Nucleus accumbens (tissue), 56 donors: Measurements from ENCODE around the gene KATNAL1.
"Not testable (repeated sequence)": the region's sequence is repeated elsewhere in the genome, so short reads cannot be mapped to it uniquely, and the experiment has no call there.

Source experiments
- DNase-seq, 56 donors: peaks; one replicate each; lab custom pipeline; 2025; lab: John Stamatoyannopoulos, UW

The KATNAL1 gene

DNA sequence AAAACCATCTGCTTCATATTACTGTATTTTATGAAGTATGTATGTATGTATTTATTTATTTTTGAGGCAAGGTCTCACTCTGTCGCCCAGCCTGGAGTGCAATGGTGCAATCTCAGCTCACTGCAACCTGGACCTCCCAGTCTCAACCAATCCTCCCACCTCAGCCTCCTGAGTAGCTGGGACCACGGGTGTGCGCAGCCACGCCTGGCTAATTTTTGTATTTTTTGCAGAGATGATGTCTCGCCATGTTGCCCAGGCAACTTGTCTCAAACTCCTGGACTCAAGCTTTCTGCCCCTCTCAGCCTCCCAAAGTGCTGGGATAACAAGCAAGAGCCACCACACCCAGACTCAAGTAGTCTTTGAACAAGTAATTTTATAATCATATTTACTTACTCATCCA, 5.5 kb downstream of the KATNAL1 start:
- DNase-seq: no peak

GRCh38 chr13:30300596-30300995, 6.8 kb downstream of the KATNAL1 start:
- DNase-seq: no peak

DNA sequence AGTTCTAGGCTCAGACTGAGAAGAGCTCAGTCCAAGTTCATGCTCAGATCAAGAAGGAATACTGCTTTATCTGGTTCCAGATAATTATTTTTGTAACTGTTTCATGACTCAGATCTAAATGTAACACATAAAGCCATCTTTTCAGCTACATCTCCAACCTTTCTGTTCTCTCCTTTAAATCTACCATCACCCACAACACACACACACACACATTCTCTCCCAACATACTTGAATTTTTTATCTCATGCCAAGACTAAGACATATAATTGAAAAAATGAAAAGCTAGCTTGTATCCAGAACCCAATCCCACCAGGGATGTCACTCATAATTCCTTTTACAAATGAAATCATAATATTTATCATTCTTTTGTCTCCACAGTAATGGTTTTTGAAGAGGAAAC, 7.6 kb downstream of the KATNAL1 start:
- DNase-seq: no peak

GRCh38 chr13:30295116-30295515, 12.2 kb downstream of the KATNAL1 start:
- no peak for DNase-seq

DNA sequence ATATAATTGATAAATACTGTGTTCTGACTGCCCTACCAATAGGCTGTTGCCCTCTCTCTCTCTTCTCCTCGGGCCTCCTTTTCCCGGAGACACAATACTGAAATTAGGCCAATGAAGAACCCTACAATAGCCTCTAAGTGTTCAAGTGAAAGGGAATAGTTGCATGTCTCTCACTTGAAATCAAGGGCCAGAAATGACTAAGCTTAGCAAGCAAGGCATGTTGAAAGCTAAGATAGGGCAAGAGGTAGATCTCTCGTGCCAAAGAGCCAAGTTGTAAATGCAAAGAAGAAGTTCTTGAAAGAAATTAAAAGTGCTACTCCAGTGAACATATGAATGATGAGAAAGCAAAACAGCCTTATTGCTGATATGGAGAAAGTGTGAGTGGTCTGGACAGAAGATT, 13.3 kb downstream of the KATNAL1 start:
- no peak for DNase-seq

DNA sequence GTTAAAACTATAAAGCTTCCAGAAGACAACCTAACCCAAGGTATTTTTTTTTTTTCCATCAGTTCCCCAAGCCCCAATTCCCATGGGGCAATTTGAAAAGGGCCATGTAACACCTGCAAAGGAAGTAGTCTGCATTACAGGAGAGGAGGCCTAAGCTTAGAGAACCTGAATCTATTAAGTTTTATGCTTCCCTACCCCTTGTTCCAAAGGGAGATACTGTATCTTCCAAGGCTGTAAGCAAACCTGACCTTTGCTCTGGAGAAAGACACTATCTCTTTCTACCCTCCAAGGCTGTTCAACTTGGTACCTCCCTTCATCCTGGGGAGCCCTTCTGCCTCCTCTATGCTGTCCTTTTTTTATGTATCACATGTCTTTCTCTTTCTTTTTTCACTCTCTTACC, 15.0 kb downstream of the KATNAL1 start:
- no peak for DNase-seq

DNA sequence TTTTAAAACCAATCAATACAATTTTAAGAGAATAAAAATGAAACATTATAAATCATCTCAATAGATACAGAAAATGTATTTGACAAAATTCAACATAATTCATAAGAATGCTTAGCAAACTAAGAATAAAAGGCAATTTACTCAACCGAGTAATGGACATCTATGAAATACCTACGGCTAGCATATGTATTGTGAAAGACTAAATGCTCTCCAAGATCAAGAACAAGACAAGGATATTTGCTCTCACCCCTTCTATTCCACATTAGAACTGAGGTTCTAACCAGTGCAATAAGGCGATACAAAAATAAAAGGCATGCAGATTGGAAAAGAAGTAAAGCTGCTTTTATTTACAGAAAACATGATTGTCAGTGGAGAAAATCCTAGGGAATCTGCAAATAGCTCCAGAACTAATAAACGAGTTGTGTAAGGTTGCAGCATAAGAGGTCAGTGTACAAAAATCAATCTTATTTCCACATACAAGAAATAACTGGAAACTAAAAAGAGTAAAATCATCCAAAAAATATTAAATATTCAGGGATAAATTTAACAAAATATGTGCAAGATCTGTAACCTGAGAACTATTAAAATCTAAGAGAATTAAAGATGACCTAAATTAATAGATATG, 16.4 kb downstream of the KATNAL1 start:
- no peak for DNase-seq

GRCh38 chr13:30289533-30289932, 17.8 kb downstream of the KATNAL1 start:
- no peak for DNase-seq

DNA sequence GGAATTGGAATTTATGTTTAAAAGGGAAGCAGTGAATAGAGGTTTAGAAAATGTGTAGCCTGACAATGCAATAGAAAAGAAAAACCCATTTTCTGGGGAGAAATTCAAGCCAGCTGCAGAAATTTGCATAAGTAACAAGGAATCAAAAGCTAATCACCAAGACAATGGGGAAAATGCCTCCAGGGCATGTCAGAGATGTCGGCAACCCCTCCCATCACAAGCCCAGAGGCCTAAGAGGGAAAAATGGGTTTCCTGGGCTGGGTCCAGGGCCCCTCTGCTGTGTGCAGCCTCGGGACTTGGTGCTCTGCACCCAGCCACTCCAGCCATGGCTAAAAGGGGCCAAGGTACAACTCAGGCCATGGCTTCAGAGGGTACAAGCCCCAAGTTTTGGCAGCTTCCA, 21.3 kb downstream of the KATNAL1 start:
- not testable (repeated sequence) for DNase-seq

- no peak for DNase-seq
These were observed 31.2 kb downstream of the KATNAL1 start for GRCh38 chr13:30276178-30276577.

DNA sequence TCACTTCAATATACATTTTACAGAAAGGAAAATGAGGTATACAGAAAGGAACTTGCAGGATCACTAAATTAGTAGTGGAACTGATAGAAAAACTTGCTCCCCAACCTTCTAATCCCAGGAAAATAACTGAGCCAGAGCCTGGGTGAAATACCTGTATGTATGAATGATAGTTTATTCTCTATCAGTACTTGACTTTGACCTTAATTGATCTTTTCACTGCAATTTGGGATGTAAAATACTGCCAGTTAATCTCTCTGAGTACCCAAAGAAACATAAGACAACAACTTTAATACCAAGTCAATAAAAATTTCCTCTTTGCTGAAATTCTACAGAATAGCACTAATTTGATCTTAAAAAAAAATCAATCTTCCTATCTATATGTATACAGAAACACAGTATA, 33.3 kb downstream of the KATNAL1 start:
- no peak for DNase-seq

DNA sequence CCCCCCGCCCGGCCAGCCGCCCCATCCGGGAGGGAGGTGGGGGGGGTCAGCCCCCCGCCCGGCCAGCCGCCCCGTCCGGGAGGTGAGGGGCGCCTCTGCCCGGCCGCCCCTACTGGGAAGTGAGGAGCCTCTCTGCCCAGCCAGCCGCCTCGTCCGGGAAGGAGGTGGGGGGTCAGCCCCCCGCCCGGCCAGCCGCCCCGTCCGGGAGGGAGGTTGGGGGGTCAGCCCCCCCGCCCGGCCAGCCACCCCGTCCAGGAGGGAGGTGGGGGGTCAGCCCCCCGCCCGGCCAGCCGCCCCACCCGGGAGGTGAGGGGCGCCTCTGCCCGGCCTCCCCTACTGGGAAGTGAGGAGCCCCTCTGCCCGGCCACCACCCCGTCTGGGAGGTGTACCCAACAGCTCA, 37.3 kb downstream of the KATNAL1 start:
- not testable (repeated sequence) for DNase-seq

GRCh38 chr13:30268673-30269072, 38.7 kb downstream of the KATNAL1 start:
- DNase-seq: no peak

DNA sequence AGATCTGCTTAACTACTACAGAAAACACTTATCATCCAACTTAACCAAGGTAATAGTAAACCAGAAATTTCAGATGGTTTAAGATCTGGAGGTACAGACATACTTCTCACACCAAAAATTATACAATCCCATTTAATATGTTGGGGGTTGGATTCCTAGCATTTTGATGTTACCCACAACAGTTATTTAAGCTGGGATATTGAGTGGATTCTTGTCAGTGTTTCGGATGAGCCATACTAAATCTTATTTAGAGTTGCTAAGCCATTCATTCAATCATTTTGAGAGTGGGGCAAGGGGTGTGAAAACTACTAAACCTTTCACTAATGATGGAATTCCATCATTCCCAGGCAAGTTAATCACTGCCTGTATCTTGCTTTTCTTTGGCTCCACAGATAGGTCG, 40.6 kb downstream of the KATNAL1 start:
- no peak for DNase-seq

DNA sequence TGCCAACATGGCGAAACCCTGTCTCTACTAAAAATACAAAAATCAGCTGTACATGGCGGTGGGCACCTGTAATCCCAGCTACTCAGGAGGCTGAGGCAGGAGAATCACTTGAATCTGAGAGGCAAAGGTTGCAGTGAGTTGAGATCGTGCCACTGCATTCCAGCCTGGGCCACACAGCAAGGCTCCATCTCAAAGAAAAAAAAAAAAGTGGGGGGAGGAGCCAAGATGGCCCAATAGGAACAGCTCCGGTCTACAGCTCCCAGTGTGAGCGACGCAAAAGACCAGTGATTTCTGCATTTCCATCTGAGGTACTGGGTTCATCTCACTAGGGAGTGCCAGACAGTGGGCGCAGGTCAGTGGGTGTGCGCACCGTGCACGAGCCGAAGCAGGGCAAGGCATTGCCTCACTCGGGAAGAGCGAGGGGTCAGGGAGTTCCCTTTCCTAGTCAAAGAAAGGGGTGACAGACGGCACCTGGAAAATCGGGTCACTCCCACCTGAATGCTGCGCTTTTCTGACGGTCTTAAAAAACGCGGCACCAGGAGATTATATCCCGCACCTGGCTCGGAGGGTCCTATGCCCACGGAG, 48.1 kb downstream of the KATNAL1 start:
- DNase-seq: not testable (repeated sequence)

DNA sequence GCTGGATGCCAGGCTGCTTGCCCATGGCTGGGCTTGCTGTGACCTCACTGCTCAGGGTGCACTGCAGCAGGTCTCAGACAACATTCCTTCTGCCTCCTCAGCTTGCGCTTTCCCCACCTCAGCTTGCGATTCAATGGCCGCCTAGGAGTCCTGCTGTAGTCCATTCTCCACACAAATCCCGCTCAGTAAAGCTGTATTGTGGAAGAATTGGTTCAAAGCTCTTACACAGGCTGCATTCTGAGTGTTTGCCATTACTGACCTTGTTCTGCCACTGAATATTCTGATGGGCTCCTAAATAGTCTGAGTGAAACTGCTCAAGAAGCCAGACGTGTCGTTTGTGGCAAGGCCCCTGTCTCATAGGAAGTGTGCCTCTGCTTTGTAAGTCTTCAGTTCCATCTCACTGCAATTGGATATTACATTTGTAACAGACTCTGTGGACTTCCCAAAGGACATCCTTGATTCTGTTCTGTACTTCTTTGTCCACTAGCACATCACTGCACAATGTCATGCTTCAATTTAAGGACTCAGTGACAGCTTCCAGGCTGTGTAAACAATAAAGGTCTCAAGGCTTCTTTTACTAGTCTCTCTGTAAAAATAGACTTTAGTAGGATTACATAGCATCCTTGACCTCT, 49.8 kb downstream of the KATNAL1 start:
- DNase-seq: peak in 17 of 56 donors; percentile 3 to 47 (median 8)

DNA sequence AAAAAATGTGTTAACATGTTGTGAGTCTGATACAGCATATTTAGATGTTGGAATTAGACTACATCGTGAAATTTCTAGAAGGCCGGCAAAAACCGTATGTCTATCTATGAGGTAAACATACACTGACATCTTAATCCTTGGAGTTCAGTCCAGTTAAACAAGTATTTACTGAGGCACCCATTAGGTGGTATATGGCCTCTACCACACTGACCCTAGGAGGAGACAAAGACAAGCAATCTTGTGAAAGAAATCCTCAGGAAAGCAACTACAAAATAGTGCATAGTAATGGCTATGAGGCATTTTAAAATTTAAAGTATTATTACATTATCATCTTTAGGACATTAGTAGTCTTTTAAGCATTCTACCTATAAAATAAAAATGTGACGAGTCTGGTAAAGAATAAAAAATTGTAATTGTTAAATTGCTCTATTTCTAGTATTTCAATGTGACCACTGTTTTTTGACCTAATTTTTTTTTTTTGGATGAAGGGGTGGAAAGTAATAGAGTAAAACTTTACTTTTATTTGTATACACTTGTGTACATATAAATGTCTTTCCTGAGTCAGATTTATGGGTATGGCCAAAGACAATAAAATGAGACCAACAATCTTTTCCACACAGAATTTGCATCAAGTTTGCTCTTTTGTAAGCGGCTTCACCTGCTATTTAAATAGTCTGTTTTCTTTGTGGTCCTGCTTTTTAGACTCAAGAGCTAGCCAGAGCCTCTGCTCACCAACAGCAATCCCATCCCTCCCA, 50.5 kb downstream of the KATNAL1 start:
- no peak for DNase-seq

GRCh38 chr13:30255696-30256095, 51.7 kb downstream of the KATNAL1 start:
- DNase-seq: no peak

DNA sequence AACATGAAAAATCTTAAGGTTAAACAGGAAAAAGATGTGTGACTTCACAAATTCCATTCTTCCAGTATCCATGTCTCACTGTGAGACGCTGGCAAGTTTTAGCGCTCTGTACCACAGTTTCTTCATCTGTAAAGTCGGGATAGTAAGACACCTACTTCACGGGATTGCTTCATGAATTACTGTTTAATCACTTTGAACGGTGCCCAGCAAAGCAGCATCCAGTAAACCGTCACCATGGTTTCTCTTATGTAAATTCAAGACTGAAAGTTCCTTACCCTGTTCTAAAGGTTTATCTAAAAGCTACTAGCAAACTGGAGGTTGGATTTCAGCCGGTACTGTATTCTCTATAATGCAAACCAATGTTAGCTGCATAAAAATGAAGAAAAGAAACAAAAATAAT, 53.5 kb downstream of the KATNAL1 start:
- DNase-seq: no peak

DNA sequence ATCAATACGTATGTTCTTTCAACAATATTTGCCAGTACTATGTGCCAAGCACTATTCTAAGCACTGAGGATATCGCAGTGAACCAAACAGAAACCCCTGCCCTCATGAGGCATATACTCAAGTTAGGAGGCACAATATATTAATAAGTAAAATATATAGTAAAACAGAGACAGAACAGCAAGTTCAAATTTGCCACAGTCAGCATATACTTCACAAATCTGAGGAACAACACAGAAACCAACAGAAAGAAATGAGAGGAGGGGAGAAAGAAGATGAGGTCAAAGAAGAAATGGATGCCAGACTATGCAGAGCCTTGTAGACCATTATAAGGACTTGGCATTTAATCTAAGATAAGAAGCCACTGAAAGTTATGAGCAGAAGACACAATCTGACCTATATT, 59.9 kb downstream of the KATNAL1 start:
- DNase-seq: no peak

DNA sequence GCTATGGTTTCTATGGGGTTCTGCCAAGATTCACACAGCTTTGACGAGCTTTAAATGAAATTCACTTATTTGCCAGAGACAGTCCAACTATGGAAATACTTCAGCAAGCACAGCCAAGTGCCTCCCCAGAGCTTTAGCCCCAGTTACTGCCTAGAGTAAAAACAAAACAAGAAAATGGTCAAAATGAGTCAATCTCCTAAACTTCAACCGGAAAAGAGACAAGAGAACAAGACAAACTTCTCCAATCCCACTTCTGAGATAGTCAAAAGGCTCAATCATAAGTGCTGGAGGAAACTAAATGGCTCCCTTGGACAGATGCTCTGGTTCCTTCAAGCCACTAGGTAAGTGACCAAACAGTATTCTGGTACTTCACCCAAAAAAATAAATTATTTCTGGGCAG, 65.8 kb downstream of the KATNAL1 start:
- no peak for DNase-seq

- no peak for DNase-seq
These were observed 66.7 kb downstream of the KATNAL1 start for GRCh38 chr13:30240608-30241007.
